HG03175 (cell line): Measurements from ENCODE around the gene PHETA2.
"Not testable (repeated sequence)": the region's sequence is repeated elsewhere in the genome, so short reads cannot be mapped to it uniquely, and the experiment has no call there.

ENCODE experiments used
- ATAC-seq: cut with Tn5 transposase; IDR thresholded peaks from one replicate; pipeline ENCODE4 v1.9.1; 2021; ENCODE audit warnings: mild to moderate bottlenecking, moderate library complexity; ENCODE audit not compliant: unreplicated experiment

Gene PHETA2

DNA sequence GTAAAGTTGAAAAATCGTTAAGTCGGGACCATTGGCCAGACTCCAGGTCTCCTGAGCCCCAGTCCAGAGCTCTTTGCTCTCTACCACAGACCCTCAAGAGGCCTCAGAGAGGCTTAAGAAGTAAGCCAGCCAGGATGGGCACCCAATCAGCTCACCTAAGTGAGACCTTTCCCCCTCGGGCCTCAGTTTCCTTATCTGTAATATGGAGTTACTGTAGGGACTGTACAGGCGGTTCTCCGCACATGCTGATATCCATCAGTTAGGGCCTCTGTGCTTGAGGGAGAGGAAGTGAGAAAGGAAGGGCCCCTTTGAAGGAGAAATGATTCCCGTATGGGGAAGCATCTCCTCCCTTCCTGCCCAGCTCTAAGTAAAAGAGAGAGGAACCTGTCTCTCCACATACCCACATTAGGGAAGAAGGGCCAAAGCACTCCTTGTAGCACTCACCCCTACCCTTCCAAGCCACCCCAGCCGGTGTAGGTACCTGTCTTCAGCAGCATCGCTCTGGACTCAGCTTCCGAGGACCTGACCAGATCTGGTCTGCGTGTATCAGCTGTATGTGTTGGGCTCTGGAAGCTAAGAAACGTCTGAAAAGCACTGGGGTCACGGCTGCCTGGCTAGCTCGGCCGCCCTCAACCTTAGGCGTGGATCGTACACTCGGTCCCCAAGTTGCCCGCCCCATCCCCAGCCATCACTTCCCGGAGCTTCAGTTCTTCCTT is 4.1 kb upstream of the PHETA2 start:
- peak; percentile 20 for ATAC-seq

- ATAC-seq: peak; percentile 91
Observed at GRCh38 chr22:42070517-42071422, 3.3 kb upstream of the PHETA2 start, which contains the start of gene NAGA. TSS of gene NAGA (minus strand) at chr22:42070812. CDS start at chr22:42070297, 515 bp downstream.

DNA sequence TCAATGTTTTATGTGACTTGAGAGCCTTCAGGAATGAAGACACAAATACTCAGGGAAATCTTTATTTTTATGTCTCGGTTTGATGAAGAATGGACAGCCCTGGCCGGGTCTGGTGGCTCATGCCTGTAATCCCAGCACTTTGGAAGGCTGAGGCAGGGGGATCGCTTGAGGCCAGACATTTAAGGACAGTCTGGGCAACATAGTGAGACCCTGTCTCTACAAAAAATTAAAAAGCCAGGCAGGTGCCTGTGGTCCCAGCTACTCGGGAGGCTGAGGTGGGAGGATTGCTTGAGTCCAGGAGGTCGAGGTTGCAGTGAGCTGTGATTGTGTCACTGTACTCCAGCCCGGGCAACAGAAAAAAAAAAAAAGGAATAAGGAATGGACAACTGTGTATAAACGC is 2.5 kb upstream of the PHETA2 start:
- ATAC-seq: not testable (repeated sequence)

DNA sequence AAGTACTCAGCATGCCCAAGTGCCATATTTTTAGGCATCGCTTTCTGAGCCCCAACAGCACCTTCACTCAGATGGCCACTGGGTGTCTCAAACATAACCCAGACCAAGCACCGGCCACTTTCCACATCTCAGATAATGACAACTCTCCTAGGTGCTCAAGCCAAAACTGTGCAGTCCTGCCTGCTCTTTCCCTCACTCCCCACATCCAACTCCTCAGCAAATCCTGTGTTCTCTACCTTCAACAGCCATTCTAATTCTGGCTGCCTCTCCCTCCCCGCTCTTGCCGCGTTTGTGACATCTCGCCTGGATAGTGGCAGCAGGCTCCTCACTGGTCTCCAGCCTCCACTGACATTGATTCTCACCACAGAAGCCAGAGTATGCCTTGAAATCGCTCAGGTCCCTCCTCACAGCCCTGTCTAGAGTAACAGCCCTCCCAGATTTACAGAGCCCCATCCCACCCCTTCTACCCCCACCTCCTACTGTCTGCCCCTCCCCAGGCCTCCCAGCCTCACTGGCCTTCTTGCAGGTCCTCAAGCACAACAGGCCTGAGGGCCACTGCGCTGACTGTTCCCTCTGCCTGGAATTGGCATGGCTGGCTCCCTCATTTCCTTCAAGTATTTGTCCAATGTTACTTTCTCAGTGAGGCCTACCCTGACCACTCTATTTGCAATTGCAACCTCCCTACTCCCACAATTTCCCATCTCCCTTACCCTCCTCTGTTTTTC is 1.3 kb upstream of the PHETA2 start:
- no peak for ATAC-seq

GRCh38 chr22:42073621-42074041 is 417 bp upstream of the PHETA2 start:
- no peak for ATAC-seq

- no peak for ATAC-seq
Observed at GRCh38 chr22:42074846-42075676, 1.0 kb downstream of the PHETA2 start.

GRCh38 chr22:42076764-42077485 is 2.9 kb downstream of the PHETA2 start:
- no peak for ATAC-seq

GRCh38 chr22:42077486-42078125 is 3.6 kb downstream of the PHETA2 start:
- ATAC-seq: no peak

- ATAC-seq: no peak
Observed at GRCh38 chr22:42078469-42079318, 4.6 kb downstream of the PHETA2 start.

DNA sequence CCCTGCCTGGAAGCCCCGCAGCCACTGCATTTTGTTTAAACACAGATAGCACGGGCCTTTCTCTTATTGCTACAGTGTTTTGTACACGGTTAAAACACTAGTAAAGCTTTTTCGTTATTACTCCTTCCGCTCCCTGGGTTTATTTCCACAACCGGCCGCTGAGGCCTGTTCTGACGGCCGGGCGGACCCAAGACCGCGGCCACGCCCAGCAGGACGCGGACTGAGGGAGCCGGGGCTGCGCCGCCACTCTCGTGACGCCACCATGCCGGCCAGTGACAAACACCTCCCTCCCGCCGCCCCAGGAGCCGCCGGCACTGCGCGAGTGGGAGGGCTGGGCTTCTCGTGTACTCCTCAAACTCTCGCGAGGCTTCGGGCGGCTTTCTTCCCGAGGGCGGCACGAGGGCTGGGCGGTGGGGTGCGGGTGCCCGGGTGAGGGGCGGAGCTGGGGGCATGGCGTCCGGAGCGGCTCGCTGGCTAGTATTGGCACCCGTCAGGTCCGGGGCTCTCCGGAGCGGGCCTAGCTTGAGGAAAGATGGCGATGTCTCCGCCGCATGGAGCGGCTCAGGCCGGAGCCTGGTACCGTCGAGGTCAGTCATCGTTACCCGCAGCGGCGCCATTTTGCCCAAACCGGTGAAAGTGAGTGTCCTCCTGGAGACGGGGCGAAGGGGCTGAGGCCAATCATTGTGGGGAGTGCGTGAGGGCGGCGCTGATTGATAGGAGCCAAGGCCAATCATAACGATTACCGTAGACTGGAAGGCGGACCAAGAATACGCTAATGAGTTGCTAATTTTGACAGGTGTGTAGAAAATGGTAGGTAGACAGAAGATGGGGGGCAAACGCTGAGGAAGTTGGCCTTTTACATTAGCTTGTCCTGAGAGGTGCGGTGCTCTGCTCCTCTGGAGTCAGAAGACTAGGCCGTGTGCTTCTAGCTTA is 5.5 kb downstream of the PHETA2 start, which contains the start of gene SMDT1:
SMDT1 (plus strand) TSS at position 382 of the 933 bp plus-strand sequence; CDS start at position 451, 69 bp downstream.
- ATAC-seq: peak; percentile 86

DNA sequence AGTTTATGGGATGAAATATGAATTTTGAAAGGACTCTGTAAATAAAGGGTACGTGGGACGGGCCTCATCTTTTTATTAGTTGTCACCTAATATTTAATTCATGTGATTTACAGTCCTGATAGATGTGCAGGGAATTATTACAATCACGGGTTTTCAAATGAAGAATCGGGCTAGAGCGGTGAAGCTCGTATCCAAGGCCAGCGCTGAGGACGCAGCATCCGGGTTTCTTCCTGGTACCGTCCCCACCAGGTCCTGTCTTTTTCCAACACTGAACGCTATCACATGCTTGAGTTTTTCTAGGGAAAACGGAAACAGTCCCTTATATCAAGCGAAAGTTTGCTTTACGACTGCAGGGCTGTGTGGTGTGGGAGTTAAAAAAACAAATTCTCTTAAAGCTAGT is 6.2 kb downstream of the PHETA2 start:
- no peak for ATAC-seq

DNA sequence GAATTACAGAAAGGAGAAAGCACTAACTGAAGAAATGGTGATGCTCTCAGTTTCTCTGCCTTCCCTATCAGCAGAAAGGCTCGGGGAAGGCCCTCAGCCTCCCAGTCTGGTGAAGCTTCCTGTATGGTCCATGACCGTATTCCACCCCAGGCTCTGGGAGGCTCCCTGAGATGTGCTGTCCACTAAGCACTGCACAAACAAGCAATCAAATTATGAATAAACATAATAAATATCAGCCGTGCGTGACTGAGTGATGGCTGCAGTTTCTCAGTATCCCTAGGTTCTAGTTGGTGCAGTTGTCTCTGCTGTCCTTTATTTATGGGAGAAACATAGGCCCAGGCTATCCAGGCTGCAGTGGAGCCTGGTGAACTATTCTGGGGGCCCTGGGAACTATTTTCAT is 9.1 kb downstream of the PHETA2 start:
- ATAC-seq: no peak

DNA sequence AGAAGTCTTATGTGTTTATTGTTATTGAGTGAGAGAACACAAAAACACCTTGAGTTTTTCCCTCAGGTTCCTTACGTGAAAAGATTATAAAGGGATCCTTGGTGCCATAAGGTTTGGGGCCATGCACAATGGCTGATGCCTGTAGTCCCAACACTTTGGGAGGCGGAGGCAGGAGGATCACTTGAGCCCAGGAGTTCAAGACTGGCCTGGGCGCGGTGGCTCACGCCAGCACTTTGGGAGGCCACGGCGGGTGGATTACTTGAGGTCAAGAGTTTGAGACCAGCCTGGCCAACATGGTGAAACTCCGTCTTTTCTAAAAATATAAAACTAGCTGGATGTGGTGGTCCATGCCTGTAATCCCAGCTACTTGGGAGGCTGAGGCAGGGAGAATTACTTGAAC is 10.8 kb downstream of the PHETA2 start:
- no peak for ATAC-seq

DNA sequence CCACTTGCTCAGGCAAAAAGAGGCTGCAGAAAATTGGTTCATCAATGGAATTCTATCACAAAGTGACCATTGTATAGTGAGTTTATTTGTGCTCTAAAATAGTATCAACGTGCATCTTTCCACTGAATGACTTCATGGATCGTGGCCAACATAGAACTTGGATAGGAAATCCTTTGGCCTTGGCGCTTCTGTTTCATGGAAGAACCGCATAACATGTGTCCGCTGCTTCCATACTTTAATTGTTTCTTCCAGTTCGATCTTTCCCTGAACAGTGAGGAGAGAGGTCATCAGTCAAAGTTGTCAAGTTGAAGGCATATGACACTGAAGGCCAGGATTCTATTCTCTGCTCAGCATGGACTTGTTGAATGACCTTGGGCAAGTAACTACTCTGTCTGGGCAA is 12.0 kb downstream of the PHETA2 start:
- ATAC-seq: no peak

DNA sequence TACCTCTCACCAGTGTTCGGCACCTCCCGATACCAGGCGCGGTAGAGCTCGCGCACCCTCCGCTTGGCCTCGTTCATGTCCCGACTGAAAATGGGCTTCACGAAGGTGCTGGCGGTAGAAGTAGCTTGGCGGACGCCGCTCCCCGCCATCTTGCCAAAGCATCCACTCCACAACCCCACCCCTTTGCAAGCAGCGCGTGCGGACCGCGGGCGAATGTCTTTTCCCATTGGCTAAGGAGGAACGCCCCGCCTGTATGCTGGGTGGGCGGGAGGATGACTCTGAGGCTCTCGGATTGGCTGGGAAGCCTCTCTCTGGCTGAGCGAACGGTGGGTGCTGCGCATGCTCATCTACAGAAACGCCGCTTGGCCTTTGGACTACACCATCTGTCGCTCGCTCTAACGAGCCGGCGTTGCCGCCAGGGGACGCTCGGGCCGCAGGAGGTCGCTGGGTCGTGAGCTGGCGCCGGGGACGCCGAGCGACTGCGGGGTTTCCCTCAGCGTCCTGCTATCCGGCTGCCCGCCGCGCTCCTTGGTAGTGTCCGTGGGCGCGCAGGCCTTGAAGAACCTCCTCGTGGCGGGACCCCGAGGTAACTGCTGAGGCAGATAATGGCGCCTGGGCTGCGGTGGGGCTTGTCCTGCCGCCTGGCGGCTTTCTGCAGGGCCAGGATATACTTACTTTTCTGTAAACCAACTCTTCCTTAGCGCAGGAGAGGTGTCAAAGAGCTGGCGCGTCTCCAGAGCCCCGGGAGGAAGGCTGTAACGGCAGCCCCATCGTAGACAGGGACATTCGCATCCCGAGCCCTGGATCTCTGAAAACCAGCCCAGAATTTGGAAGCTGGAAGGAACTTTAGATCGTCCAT is 16.8 kb downstream of the PHETA2 start, which contains the start of gene NDUFA6:
NDUFA6 (minus strand) TSS at position 177 of the 859 bp plus-strand sequence; CDS start at position 149, 28 bp downstream.
- peak; percentile 96 for ATAC-seq

DNA sequence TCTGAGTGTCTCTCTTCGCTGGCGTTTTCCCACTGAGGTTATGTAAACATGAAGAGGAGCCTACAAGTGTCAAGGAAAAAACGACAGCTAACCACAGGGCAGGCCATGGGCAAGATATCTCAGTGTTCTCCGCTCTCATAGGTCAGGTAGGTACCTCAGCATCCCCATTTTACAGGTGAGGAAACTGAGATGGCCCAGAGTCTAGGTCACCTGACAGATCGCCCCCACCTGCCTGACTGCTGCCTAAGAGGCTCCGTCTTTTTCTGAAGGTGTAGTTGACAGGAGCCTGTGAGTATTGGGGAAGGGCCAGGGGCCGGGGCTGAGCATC is 17.4 kb downstream of the PHETA2 start:
- no peak for ATAC-seq
